ENCODE results near the gene PIAS1. TPM values are rescaled to one million over a fixed set of nuclear protein-coding genes. Genes with fewer than 3 reads are reported as not detected.
"Not testable (repeated sequence)": the region's sequence is repeated elsewhere in the genome, so short reads cannot be mapped to it uniquely, and the experiment has no call there.

PIAS1 gene
- total RNA-seq, 1 donor from 2014 or later = 6.8 TPM

- FAIRE-seq = no peak
- no peaks in the 10 kb centered on the region for H3K27me3 ChIP-seq (ENCODE audit: control insufficient read depth, insufficient read depth, low read length)
- TF ChIP-seq CTCF (IDR thresholded peaks at IDR 0.05; ENCODE audit: insufficient read depth, low read length, severe bottlenecking) = no peak
- H3K36me3 ChIP-seq (ENCODE audit: control insufficient read depth, insufficient read depth, low read length) = peaks cover 4% of the 10 kb centered on the region
- no peak for DNase-seq (ENCODE audit: low read depth)
- no peak overlapping the region for H3K4me3 ChIP-seq (ENCODE audit: low read depth, low read length)
Measured at GRCh38 chr15:68158046-68158628, 104.0 kb downstream of the PIAS1 start.

GRCh38 chr15:68163191-68163590, 109.1 kb downstream of the PIAS1 start:
- peaks cover 2% of the 10 kb centered on the region for H3K36me3 ChIP-seq (ENCODE audit: control insufficient read depth, insufficient read depth, low read length)
- H3K27me3 ChIP-seq (ENCODE audit: control insufficient read depth, insufficient read depth, low read length) = no peaks in the 10 kb centered on the region
- H3K4me3 ChIP-seq (ENCODE audit: low read depth, low read length) = no peak overlapping the region
- TF ChIP-seq CTCF (IDR thresholded peaks at IDR 0.05; ENCODE audit: insufficient read depth, low read length, severe bottlenecking) = no peak
- DNase-seq (ENCODE audit: low read depth) (no peak), FAIRE-seq (no peak)

GRCh38 chr15:68166847-68167246, 112.7 kb downstream of the PIAS1 start:
- no peak for TF ChIP-seq CTCF (IDR thresholded peaks at IDR 0.05; ENCODE audit: insufficient read depth, low read length, severe bottlenecking)
- Histone ChIP-seq H3K4me3 (ENCODE audit: low read depth, low read length) (no peak overlapping the region), H3K27me3 (ENCODE audit: control insufficient read depth, insufficient read depth, low read length) (no peaks in the 10 kb centered on the region), H3K36me3 (ENCODE audit: control insufficient read depth, insufficient read depth, low read length) (no peaks in the 10 kb centered on the region)
- DNase-seq (ENCODE audit: low read depth) (no peak), FAIRE-seq (no peak)

- not testable (repeated sequence) for H3K36me3 ChIP-seq (ENCODE audit: control insufficient read depth, insufficient read depth, low read length); FAIRE-seq
Measured at GRCh38 chr15:68172037-68172436, 117.9 kb downstream of the PIAS1 start.

GRCh38 chr15:68173119-68173518, 119.0 kb downstream of the PIAS1 start:
- FAIRE-seq = no peak
- Histone ChIP-seq H3K27me3 (ENCODE audit: control insufficient read depth, insufficient read depth, low read length) (no peaks in the 10 kb centered on the region), H3K36me3 (ENCODE audit: control insufficient read depth, insufficient read depth, low read length) (peaks cover 3% of the 10 kb centered on the region), H3K4me3 (ENCODE audit: low read depth, low read length) (no peak overlapping the region)
- no peak for TF ChIP-seq CTCF (IDR thresholded peaks at IDR 0.05; ENCODE audit: insufficient read depth, low read length, severe bottlenecking)
- no peak for DNase-seq (ENCODE audit: low read depth)

More at GRCh38 chr15:68172037-68172436, 117.9 kb downstream of the PIAS1 start:
- H3K4me3 ChIP-seq (ENCODE audit: low read depth, low read length); H3K27me3 ChIP-seq (ENCODE audit: control insufficient read depth, insufficient read depth, low read length); DNase-seq (ENCODE audit: low read depth): not testable (repeated sequence)

- no peak for FAIRE-seq
Measured at GRCh38 chr15:68175526-68175925, 121.4 kb downstream of the PIAS1 start.

More at GRCh38 chr15:68175526-68175925, 121.4 kb downstream of the PIAS1 start:
- Histone ChIP-seq H3K27me3 (ENCODE audit: control insufficient read depth, insufficient read depth, low read length) (no peaks in the 10 kb centered on the region), H3K4me3 (ENCODE audit: low read depth, low read length) (no peak overlapping the region), H3K36me3 (ENCODE audit: control insufficient read depth, insufficient read depth, low read length) (peaks cover 3% of the 10 kb centered on the region)
- no peak for DNase-seq (ENCODE audit: low read depth)
- no peak for TF ChIP-seq CTCF (IDR thresholded peaks at IDR 0.05; ENCODE audit: insufficient read depth, low read length, severe bottlenecking)

All from bronchial epithelial cell (primary cell).